GM23248 (cell line): Measurements from ENCODE around the gene MAPT.

ENCODE experiments used
- EZH2 ChIP-seq: fragments of 200-600 bp; sonication (generic); IDR thresholded peaks from 2 replicates; pipeline ENCODE4 v1.6.1; 2018; ENCODE audit warnings: antibody characterized with exemption, mild to moderate bottlenecking; ENCODE audit not compliant: insufficient read depth, poor library complexity, severe bottlenecking
- EZH2phosphoT487 ChIP-seq: fragments of 200-600 bp; sonication (generic); IDR thresholded peaks from 2 replicates; pipeline ENCODE4 v1.6.1; 2018; ENCODE audit warnings: antibody characterized with exemption, moderate library complexity, mild to moderate bottlenecking, low read depth; ENCODE audit not compliant: insufficient read depth

GRCh38 chr17:45941395-45941794 is 47.0 kb downstream of the MAPT start:
- TF ChIP-seq EZH2 (no peak), EZH2phosphoT487 (no peak)
